HG03469 (cell line): Measurements from ENCODE around the gene TOX3.

Source experiments
- ATAC-seq: cut with Tn5 transposase; IDR thresholded peaks from one replicate; pipeline ENCODE4 v1.9.1; 2021; ENCODE audit warnings: mild to moderate bottlenecking, moderate library complexity, moderate number of reproducible peaks; ENCODE audit not compliant: unreplicated experiment

The TOX3 gene

DNA sequence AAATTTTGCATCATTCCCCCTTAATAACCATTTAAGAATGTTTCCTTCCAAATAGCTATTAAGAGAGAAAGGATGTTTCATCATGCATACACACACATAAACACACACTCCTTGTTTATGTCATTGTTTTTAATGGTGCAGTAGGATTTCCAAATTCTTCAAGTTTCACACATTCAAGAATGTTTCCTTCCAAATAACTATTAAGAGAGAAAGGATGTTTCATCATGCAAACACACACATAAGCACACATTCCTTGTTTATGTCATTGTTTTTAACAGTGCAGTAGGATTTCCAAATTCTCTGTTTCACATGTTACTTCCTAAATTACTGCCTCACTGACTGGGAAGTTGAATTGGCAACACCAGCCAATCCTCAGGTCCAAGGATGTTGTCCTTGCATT, 7.8 kb downstream of the TOX3 start:
- ATAC-seq: no peak

GRCh38 chr16:52538511-52538910, 8.4 kb downstream of the TOX3 start:
- ATAC-seq: no peak

DNA sequence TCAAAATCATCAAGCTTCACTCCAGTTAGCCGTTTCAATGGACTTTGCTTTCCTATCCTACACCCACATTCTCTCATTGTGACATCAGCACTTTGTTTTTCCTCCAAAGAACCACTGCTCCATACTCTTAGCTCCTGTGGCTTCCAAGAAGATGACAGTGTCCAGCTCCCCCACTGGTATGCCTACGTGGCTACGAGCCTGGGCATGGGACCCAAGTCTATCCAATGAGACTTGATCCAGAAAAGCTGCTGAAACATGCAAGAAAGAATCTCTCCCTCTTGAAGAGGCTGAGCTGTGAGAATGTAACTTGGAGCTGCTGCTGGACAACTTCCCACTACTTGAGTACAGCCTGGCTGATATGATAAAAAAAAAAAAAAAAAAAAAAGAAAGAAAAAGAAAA, 9.4 kb downstream of the TOX3 start:
- ATAC-seq: no peak

GRCh38 chr16:52535076-52535475, 11.9 kb downstream of the TOX3 start:
- ATAC-seq: no peak

GRCh38 chr16:52533296-52533695, 13.6 kb downstream of the TOX3 start:
- no peak for ATAC-seq

GRCh38 chr16:52532384-52532783, 14.6 kb downstream of the TOX3 start:
- no peak for ATAC-seq

DNA sequence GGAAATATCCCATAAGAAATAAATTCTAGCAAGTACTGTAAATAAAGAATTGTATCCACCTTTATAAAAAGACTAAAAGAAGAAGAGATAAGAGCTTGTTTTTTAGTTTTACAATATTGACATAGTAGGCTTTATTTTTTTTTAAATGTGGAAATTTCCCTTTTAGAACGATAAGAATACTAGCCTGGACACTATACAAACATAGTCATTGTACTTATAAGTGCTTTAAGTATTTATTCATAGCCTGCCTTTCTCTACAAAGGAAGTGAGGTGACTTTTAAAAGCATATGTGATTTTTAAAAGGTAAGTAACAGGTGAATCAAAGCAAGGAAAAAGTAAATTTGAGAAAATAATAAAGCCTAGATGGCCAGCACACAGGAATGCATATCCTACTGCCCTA, 17.7 kb downstream of the TOX3 start:
- ATAC-seq: no peak

DNA sequence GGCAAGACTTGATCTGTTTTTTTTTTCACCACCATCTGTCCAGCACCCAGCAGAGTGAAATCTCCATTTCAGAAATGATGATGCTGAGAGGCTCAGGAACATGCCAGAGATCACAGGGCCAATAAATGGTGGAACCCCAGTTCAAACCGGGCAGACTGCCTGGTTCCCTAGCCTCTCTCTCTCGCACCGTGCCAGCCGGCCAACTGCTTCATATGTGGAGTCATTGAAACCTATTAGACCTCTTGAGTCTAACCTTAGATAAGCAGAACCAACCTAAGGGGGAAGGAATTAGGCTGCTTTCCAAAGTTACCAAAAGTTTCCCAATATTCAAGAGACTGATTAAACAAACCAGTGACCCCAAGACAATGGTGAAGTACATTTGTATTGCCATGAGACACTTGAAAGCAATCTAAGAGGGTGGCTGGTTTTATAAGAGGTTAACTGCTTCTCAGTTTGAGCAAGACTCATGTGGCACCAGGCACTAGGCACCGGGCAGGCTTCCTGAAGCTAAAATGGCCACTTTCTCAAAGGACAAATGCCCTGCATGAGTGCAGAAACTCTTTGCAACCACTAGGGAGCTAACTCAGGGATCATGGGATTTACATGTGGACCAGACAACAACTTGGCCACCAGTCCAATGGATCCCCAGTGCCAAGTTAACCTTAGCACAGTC, 18.4 kb downstream of the TOX3 start:
- no peak for ATAC-seq

DNA sequence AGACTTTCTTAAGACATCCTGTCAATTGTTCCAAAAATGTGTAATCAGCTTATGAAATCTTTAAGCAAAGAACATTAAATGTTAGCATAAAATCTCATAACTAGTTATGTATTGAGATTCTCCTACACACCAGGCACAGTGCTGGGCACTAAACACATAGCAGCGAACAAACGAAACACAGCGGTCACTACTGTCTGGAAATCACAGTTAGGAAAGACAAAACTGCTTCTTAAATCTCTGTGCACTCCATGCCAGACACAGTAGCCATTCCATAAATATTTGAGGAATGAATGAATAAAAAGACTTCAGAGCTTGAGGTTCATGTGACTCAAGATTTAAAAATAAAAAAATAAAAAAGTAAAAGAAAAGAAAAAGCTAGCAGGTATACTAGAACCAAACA, 20.1 kb downstream of the TOX3 start:
- no peak for ATAC-seq

DNA sequence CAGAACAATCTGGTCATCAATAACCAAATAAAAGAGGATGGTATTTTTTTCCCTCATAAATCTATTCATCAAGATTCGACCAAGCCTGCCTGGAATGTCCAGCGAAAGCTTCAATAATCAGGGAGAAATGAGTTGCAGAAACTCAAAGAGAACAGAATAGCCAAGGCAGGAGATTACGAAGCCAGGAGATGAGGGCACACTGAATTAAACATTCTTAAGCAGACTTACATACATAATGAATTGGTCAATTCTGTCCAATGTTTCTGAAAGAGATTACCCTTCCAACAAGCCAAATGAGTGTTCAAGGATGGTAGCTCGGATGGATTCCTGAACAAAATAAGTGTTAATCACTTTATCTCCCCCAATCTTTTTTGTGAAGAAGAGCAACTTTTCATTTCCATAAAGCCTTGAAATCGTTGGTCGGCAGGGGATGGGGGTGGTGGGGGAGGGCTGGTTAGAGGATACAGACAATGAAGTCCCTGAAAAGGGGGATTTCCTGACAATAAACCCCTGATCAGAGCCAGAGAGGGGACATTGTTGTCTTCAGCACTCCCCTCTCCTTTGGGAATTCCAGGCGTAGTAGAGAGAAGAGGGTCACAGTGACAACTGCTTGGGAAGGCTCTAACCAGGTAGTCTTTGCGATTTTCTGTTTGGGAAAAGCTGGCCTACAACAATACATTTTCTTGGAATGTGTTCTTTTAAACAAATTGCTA, 20.7 kb downstream of the TOX3 start:
- ATAC-seq: no peak

DNA sequence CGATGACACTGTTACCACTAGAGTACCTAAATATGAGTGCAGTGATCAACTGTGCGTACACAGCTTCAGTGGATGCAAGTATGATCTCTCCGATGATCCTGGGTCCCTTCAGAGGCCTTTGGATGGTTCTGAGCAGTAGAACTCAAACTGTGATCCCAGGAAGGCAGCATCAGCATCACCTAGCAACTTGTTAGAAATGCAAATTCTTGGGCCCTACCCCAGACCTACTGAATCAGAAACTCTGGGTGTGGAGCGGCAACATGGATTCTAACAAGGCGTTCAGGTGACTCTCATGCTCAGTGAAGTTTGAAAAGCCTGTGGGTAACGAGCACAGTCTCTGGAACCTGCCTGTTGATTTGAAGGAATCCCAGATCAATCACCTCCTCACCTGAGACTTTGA, 25.4 kb downstream of the TOX3 start:
- ATAC-seq: no peak

- ATAC-seq: no peak
These were observed 28.1 kb downstream of the TOX3 start for GRCh38 chr16:52518884-52519283.

DNA sequence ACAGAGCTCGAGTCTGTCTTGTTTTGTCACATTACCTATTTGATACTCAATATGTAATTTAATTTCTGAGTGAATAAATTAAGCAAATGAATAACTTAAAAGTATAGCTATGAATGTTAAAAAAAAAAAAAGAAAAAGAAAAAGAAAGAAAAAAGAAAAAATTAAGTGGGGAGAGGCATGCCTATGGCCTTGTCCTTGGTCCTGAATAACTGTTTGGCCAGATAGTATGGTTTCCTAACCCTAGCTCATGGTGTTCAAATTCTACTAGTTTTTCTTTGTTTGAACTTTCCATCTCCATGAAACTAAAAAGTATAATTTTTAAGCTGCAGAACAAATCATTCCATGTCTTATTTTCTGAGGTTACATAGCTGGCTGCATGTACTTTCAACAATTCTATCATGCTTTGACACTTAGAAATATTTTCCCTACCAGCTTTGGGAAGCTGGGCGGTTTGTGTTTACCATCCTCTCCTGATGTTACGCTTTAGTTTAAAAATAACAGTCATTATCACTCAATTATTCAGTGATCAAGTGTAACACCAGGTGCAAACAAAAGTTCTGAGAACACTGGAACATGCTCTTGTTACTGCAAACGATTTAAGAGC, 31.8 kb downstream of the TOX3 start:
- ATAC-seq: no peak

GRCh38 chr16:52512297-52512987, 34.5 kb downstream of the TOX3 start:
- no peak for ATAC-seq

- no peak for ATAC-seq
These were observed 45.2 kb downstream of the TOX3 start for GRCh38 chr16:52501746-52502145.

DNA sequence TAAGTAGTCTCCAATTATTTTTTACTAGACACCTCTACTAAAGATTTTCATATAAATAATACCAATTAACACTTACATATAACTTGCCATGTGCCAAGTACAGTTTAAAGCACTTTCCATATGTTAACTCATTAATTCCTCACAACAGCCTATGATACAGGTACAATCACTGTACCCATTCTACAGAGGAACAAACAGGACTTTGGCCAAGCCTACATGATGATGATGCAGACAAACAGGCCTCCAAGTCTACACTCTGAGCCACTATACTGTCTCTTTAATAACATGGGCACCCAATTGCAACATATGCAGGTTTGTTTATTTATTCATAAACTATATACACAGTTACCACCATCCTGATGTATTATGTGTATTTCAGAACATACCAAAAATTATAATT, 46.0 kb downstream of the TOX3 start:
- no peak for ATAC-seq

DNA sequence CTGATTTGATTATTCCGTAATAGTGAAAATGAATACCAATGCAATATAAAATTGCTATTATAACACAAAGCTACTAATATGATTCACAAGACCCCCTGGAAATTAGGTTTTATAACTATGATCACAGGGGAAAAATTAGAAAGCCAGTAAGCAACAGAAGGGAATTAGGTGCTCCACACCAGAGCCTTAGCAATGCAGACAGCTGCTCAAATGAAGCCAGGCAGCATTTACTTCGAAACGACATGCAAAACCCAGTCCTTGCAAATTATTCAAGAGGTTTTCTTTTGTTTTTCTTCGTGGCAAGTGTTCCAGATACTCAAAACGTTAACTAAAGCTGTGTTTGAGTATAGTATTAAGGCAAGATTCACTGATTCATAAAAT, 47.9 kb downstream of the TOX3 start:
- ATAC-seq: no peak

GRCh38 chr16:52498328-52499059, 48.4 kb downstream of the TOX3 start:
- no peak for ATAC-seq

- no peak for ATAC-seq
These were observed 49.7 kb downstream of the TOX3 start for GRCh38 chr16:52497067-52497816.
